ENCODE data around the gene CCDC97. TPM values are rescaled to one million over a fixed set of nuclear protein-coding genes. Genes with fewer than 3 reads are reported as not detected.

The CCDC97 gene
- total RNA-seq = 31.9 TPM
- long read RNA-seq, transcript CCDC97-201 (5 exons, 3,322 nt) = major isoform, 7 of 53 reads
- long read RNA-seq, partial matches to known transcripts = 45 of 53 reads
- long read RNA-seq, other reads (novel, unspliced or antisense) = 1 of 53 reads

DNA sequence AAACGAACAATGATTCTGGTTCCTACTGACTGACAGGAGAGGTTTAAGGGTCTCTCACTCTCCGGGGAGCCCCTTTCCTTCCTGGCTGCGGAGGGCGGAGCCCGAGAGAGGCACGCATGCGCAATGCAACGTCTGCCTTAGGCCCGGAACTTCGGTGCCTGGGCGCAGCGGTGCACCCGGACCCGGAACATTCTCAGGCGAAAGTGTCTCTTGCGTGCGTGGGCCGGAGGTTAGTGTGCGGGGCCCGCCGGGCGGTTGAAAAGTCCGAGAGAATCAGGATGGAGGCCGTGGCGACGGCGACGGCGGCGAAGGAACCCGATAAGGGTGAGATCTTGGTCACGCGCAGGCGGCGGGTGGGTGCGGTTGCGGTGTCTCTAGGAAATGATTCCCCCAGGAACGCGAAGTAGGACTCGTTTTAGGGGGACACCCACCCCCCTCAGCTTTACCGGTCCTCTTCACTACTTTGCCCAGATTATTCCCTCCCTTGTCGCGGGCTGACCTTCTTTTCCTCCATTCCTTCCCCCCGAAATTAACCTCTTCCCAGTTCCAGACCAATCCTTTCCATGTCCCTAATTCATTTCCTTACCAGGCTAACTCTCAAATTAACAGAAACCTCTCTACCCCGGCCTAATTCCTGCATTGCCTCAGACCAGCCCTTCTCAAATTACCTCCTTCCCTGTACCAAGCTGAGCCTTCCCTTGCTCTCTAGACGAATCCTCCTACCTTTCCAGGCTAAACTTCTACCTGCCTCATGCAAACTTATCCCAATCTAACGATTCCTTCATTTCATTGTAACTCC, at the start of gene CCDC97:
Gene CCDC97 (plus strand): TSS at position 140 of the 799 bp plus-strand sequence. CDS start 139 bp downstream, at position 279.
- intact Hi-C loops (cut with DNase I) = no loop called here
- peak within 1 kb of the TSS; percentile 96 for H3K27ac ChIP-seq
- TF ChIP-seq, protein P1, sequence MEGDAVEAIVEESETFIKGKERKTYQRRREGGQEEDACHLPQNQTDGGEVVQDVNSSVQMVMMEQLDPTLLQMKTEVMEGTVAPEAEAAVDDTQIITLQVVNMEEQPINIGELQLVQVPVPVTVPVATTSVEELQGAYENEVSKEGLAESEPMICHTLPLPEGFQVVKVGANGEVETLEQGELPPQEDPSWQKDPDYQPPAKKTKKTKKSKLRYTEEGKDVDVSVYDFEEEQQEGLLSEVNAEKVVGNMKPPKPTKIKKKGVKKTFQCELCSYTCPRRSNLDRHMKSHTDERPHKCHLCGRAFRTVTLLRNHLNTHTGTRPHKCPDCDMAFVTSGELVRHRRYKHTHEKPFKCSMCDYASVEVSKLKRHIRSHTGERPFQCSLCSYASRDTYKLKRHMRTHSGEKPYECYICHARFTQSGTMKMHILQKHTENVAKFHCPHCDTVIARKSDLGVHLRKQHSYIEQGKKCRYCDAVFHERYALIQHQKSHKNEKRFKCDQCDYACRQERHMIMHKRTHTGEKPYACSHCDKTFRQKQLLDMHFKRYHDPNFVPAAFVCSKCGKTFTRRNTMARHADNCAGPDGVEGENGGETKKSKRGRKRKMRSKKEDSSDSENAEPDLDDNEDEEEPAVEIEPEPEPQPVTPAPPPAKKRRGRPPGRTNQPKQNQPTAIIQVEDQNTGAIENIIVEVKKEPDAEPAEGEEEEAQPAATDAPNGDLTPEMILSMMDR (IDR thresholded peaks at IDR 0.05) = no peak
- ATAC-seq = peak; percentile 85
- peaks cover 37% of the 10 kb centered on the region for H3K4me1 ChIP-seq
- peak; percentile 95 for DNase-seq
- H3K4me3 ChIP-seq = peak within 1 kb of the TSS; percentile 66
- H3K27me3 ChIP-seq = no peaks in the 10 kb centered on the region
- peaks cover 56% of the 10 kb centered on the region for H3K36me3 ChIP-seq
- H3K9me3 ChIP-seq = no peaks in the 10 kb centered on the region

DNA sequence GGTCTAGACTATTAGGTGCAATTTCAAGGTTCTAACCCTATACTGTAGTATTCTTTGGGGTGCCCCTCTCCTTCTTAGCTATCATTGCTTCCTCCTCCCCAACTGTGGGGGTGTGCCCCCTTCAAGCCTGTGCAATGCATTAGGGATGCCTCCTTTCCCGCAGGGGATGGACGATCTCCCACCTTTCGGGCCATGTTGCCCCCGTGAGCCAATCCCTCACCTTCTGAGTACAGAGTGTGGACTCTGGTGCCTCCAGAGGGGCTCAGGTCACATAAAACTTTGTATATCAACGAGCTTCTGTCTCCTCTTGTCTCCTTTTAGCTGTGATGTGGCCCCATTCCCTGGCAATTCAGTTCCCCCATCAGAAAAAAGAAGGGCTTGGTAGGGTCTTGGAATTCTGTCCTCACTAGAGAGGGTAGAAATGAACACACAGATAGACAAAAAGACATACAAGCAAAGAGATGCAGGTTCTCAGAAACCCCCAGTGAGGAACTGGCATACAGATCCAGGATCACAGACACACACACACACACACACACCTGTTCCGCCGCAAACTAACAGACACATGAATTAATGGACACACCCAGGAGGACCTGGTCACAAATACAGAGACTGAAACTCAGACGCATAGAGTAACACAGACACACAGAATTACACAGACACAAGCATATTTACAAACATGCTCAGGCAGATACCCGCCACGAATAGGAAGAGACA, 48.3 kb upstream of the CCDC97 start:
- ATAC-seq = no peak
- Histone ChIP-seq H3K4me3 (peak overlapping the region; percentile 80), H3K36me3 (peaks cover 17% of the 10 kb centered on the region), H3K9me3 (no peaks in the 10 kb centered on the region), H3K27me3 (no peaks in the 10 kb centered on the region), H3K27ac (peak overlapping the region; percentile 97), H3K4me1 (peaks cover 9% of the 10 kb centered on the region)
- intact Hi-C loops (cut with DNase I) = no loop called here
- DNase-seq = no peak
- TF ChIP-seq, protein P1 (IDR thresholded peaks at IDR 0.05) = no peak

GRCh38 chr19:41263042-41263849, 46.7 kb upstream of the CCDC97 start:
- ATAC-seq (no peak), DNase-seq (peak; percentile 83)
- Histone ChIP-seq H3K9me3 (no peaks in the 10 kb centered on the region), H3K27ac (peak overlapping the region; percentile 97), H3K36me3 (peaks cover 11% of the 10 kb centered on the region), H3K27me3 (no peaks in the 10 kb centered on the region), H3K4me1 (peaks cover 20% of the 10 kb centered on the region), H3K4me3 (peak overlapping the region; percentile 80)
- TF ChIP-seq, protein P1 (IDR thresholded peaks at IDR 0.05) = no peak
- intact Hi-C loops (cut with DNase I) = no loop called here

DNA sequence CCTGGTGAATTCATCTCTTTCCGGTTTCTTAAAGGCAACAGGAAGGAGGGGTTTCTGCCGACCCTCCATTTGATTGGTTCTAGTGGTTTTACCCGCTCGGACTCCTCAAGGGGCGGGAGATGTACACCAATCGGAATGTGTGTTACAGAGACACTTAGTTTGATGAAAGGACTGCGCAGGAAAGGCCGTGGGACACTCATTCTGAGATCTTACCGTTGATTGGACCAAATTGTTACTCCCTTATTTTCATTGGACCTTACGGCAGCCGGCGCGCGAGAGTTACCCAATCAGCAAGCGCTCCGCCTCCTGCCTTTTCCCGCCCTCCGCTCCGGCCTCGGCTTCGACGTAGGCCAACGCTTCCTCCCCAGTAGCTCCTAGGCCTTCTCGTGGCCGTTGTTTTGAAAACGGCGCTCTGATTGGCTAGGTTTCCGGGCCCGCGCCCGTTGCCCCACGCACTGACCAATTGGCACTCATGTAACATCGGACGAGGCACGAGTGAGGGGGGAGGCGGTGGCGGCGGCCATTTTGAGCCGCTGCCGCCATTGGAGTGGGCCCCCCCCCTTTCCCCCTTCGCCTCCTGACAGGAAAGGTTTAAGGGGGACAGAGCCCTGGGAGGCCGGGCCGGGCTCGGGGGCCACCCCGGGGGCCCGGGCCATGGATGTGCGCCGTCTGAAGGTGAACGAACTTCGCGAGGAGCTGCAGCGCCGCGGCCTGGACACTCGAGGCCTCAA, 46.0 kb upstream of the CCDC97 start, which contains the start of gene HNRNPUL1:
Gene HNRNPUL1 (plus strand): TSS at position 523 of the 731 bp plus-strand sequence. CDS start 132 bp downstream, at position 655.
- DNase-seq (peak; percentile 98), ATAC-seq (peak; percentile 86)
- Histone ChIP-seq H3K27me3 (no peaks in the 10 kb centered on the region), H3K27ac (peak within 1 kb of the TSS; percentile 99), H3K4me1 (peaks cover 20% of the 10 kb centered on the region), H3K36me3 (peaks cover 19% of the 10 kb centered on the region), H3K9me3 (no peaks in the 10 kb centered on the region), H3K4me3 (peak within 1 kb of the TSS; percentile 86)
- intact Hi-C loops (cut with DNase I) = no loop called here
- TF ChIP-seq, protein P1 (IDR thresholded peaks at IDR 0.05) = peak; percentile 13
